ENCODE data around the gene PACS1.
A peak's percentile ranks its signal among the peaks of the same experiment; 100 is the strongest.

DNA sequence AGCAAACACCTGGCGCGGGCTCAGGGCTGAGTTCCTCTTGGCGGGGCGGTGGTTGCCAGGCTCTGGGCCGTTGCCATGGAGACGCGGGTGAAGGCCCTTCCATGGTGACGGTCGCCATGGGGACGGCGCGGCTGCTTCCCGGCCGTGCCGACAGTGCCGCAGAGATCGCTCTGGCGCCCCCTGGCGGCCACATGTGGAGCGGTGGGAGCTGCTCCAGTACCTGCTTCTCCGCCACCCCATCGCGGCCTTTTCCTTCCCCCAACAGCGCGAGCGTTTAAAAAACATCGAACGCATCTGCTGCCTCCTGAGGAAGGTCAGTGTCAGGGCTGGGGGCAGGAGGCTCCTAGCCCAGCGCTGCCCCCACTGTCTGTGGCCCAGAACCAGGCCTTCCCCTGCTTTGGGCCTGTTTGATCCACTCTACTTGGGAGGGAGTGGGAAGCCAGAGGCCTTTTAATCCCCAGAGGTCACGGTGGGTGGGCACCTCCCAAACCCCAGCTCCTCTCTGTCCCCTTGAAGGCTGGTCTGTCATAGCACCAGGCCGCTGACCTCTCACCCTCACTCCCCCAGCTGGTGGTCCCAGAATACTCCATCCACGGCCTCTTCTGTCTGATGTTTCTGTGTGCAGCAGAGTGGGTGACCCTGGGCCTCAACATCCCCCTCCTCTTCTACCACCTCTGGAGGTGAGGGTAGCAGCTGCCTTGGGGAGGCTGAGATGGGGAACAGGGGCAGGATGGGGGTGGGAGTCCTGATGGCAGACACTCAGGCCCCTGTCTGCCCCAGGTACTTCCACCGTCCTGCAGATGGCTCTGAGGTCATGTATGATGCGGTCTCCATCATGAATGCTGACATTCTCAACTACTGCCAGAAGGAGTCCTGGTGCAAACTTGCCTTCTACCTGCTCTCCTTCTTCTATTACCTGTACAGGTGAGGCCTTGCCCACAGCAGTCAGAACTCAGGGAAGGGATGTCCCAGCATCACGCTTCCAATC, 212.7 kb downstream of the PACS1 start:
- TF ChIP-seq EZH2 (IDR thresholded peaks at IDR 0.05; ENCODE audit: borderline replicate concordance, low read length), result no peak
- TF ChIP-seq, protein P1, sequence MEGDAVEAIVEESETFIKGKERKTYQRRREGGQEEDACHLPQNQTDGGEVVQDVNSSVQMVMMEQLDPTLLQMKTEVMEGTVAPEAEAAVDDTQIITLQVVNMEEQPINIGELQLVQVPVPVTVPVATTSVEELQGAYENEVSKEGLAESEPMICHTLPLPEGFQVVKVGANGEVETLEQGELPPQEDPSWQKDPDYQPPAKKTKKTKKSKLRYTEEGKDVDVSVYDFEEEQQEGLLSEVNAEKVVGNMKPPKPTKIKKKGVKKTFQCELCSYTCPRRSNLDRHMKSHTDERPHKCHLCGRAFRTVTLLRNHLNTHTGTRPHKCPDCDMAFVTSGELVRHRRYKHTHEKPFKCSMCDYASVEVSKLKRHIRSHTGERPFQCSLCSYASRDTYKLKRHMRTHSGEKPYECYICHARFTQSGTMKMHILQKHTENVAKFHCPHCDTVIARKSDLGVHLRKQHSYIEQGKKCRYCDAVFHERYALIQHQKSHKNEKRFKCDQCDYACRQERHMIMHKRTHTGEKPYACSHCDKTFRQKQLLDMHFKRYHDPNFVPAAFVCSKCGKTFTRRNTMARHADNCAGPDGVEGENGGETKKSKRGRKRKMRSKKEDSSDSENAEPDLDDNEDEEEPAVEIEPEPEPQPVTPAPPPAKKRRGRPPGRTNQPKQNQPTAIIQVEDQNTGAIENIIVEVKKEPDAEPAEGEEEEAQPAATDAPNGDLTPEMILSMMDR (IDR thresholded peaks at IDR 0.05; ENCODE audit: low read length), result peak; percentile 84

Measured in OCI-LY1 (cell line).